AG20443 (cell line): Measurements from ENCODE around the gene PRPS1L1.

Experiments used
- DNase-seq: peaks from one replicate; pipeline ENCODE4 v3.0.0; 2012; ENCODE audit warnings: low spot score, mixed read lengths

The PRPS1L1 gene

DNA sequence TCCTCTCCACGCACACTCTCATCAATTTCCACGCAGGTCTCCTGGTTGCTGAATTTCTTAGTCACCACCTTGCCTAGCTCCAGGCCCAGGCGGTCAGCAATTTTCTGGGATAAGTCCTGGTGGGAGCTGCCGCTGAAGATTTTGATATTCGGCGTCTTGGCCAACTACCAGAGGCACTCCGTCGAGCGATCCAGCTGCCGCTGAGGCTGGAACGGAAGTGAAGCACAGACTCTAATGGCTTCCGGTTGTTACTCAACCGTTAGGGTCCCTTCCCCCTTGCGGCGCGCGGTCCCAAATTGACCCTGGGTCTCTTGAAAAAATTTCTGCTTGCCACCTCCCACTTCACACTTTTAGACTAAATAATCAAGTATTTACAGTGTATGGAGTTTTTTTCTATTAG is at the start of gene PRPS1L1:
PRPS1L1 (minus strand) TSS at position 219 of the 400 bp plus-strand sequence.
- no peak for DNase-seq

DNA sequence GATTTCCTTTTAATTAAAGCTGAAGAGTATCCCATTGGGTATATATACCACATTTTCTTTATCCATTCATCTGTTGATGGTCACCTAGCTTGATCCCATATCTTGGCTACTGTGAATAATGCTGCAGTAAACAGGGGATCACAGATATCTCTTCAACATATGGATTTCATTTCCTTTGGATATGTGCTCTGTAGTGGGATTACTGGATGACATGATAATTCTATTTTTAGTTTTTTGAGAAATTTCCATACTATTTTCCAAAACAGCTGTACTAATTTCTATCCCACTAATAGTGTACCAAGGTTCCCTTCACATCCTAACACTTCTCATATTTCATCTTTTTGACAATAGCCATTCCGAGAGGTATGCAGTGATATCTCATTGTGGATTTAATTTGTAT is 48.8 kb upstream of the PRPS1L1 start:
- no peak for DNase-seq

DNA sequence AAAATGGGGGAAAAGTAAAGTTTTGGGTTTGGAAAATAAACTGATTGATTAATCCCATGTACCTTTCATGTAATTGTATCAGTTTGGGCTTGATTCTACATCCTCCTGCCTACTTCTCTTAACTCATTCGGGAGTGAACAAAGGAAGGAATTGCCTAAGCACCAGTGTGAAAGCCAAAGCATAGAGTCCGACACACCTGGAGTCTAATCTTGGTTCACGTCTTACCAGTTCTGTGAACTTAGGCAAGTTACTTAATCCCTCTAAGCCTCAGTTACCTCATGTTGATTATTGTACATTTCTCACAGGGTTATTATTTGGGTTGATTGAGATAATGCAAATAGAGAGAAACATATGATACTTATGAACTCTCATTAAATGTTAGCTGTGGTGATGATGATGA is 41.1 kb upstream of the PRPS1L1 start:
- DNase-seq, result no peak

DNA sequence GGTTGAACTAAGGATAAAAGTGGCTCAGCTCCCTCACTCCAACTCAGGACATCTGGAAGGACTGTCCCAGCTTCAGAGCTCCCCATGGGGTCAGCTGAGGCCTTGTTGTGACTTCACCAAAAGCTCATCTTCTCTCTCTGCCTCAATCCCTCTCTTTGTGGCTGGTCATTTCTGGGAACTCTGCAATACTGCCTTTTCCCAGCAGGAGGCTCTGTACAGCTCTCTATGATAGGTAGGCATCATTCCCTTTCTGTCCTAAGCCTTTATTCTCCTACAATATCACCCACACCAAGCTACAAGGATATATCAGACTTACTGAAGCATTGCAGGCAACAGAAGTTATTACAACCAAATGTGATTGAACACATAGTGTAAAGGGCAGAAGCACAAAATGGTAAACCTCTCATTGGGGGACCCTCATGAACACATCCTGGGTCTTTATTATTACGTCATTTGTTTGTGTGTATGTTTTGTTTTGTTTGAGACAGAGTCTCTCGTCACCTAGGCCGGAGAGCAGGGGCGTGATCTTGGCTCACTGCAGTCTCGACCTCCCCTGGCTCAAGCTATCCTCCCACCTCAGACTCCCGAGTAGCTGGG is 36.7 kb upstream of the PRPS1L1 start:
- peak; percentile 20 for DNase-seq

DNA sequence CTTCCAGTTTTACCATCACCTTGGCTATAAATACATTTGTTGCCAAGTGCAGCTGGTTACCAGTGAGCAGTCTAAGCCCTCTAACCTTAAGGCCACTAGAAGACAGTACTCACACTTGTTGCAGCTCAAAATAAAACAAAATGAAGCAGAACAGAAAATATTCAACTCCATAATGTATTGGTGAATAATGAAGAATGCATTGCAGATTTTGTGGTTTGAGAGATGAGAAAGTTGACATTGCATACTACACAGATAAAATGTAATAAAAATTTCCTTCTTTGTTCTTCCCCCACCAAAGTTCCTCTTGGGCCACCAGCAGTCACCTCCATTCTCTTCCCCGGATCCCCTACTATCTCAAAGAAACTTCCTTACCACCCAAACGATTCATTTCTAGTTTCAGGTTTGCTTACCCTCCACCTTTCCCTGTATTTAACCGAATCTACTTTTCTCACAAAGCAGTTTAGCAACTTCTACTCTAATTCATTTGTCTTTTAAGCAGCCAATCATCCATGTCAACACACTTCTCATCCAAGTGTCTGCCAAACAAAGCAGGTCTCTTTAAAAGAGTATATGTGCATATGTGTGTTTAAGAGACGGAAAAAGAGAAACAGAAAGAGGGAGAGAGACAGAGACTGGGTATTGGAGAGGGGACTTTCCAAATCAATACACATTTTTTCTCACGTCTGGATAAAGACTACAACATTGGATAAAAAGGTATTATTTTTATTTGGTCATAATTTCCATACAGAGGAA is 35.7 kb upstream of the PRPS1L1 start:
- no peak for DNase-seq

DNA sequence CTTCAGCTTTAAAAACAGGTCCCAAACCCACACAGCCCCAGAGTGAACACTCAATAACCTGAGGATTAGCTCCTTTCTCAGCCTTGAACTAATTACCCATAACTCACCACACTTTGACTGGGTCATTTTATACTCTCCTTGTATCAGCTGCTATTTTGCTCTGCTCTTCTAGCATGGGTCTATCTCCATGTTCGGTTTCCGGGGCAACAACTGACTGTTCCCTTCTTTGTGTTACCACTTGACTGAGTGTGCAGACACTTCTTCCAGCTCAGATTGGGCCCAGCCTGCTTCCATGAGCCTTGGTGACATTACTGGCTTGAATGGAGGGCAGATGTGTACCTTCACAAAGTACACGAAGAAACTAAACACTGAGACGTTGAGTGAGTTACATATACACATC is 31.5 kb upstream of the PRPS1L1 start:
- DNase-seq, result no peak

DNA sequence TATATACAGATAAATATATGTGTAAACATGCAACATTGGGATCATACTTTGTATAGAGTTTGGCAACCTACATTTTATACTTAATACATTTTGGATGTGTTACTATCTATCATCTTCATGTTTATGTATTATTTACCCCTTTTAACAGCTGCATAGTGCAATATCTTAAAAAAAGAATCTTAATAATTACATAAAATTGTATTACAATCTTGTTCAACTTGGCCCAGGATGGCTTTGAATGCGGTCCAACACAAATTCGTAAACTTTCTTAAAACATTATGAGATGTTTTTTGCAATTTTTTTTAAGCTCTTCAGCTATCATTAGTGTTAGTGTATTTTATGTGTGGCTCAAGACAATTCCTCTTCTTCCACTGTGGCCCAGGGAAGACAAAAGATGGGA is 26.3 kb upstream of the PRPS1L1 start:
- DNase-seq, result no peak

DNA sequence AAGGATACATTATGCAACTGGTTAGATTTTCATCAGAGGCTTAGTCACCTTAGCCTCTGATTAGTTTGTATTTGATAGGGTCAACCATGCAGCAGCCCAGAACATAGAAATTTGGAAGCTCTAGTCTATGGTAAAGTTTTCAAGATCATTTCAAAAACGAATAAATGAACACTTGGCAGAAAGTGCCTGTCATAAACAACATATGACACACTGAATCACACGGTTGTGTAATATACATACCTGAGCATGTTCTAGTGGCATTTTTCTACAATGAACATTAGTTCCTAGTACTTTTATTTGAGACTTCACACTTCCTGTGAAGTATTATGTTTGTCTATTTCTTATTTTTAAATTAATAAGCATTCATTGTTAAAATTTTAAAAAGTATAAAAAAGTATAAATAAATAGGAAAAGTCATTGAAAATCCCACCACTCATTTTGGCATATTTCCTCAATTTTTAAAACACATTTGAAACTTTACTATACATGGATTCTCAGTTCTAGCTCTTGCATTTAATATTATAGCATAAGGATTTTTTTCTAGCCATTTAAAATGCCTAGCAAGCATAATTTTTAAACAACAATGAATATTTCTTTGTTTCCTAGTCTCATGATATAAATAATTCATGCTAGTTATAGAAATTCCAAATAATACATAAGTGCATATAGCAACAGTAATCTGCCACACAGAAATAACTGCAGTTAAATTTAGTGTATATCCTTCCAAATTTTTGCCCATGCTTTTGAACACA is 25.7 kb upstream of the PRPS1L1 start:
- no peak for DNase-seq

DNA sequence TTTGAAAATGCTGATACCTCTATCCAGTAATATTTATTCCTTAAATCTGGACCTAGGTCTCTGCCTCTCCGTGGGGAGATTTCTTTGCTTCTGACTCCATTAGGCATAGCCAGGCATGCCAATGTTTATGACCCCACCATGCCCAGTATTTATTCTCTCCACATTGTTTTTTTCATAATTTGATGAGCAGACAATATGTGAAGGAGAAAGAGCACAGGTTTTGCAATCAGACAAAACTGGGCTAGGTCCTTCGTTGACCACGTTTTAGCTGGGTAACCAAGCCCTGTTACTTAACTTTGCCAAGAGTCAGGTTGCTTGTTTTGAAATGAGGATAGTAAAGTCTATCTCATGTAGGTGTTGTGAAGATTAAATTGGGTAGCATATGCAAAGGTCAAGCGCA is 21.6 kb upstream of the PRPS1L1 start:
- DNase-seq, result no peak

DNA sequence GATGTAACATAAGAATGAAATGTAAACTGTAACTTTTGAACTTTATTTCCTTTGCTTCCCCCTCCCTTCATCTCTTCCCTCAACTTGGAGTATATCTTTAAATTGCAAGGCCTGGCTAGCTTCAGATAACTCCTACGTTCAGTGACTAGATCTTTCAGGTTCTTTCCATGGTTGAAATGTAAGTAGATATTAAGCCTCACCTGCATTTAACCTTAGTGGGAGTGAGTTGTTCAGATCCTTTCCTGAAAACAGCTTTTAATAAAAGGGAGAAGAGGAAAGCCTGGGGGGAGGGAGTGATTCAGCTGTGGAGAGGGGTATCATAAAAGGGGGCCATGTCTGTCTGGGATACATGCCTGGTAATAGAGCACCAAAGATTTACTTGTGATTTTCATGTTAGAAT is 19.0 kb upstream of the PRPS1L1 start:
- no peak for DNase-seq

DNA sequence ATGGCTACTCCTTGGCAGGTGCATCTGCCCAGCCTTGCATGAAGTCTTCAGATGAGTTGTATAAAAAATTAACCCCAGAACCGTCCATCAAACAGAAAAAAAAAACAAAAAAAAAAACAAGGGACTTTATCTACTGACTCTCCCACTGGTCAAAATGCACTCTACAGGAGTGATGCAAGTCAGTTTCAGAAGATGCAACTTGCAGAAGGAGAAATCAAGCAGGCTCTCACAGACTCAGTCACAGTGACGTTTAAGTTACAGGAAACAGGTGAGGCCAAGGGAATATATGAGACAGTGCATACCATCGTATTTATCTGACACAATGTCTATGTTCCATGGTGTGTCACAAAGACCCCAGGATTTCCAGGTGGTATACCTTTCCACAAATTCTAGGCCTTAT is 17.5 kb upstream of the PRPS1L1 start:
- DNase-seq, result no peak

DNA sequence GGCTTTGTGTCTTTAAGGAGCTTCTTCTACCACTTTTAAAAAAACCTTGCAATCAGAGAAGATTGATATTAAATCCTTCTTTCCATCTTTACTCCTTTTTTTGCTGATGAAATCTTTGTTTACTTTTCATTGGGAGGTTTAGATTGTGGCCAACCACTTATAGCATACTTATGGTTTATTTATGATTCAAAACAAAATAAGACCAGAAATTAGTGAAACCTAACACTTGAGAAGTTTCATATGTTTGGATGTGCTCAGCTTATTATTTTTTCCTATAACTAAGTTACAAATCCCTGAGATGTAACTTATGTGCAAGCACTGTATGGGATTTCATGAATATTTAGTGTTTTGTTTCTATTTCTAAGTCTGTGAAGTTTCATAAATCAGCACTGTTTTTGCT is 13.5 kb upstream of the PRPS1L1 start:
- no peak for DNase-seq

DNA sequence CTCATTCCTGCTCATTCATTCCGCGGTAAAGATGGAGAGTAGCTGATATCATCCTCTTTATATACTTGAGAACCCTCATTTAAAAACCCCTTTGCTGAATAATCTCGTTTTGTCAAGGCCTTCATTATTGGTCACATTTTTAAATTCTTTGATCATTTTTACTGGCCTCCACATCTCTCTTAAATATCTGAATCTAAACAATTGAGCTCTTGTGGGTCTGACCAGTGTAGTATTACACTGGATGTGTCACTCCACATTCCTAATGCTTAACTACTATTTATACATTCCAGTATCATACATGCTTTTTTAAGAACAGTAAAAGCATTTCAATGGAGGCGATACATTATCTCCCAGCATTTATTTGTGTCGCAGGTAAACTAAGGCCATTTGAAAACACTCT is 12.6 kb upstream of the PRPS1L1 start:
- no peak for DNase-seq

DNA sequence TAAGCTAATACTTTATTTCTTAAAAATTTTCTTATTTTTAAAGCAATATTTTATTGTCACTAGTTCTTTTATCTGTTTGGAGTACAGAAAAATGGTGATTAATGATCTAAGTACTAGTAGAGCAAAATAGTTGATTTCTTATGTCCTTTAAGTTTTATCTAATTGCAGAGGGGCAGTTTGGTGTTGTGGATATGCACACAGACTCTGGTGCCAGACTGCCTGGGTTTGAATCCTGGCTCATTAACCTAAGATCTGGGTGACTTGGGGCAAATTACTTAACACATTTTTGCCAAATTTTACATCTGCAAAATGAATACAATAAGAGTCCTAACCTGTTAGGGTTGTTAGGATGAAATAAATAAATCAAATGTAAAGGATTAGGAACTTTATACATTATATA is 10.7 kb upstream of the PRPS1L1 start:
- DNase-seq, result no peak

DNA sequence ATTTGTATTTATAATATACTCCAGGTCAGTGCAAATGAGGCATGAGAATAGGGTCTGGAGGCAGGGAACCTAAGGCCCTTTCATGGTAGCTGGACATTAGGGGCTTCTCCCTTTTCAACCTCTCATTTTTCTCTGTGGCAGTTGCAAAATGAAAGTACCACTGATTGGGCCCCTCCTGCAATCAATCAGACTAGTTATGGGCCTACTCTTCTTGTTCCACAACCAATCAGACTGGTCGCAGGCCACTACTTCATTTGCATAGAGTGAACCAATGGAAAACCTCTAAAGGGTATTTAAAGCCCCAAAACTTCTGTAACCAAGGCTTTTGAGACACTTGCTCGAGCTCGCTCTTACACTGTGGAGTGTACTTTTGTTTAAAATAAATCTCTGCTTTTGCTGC is 10.0 kb upstream of the PRPS1L1 start:
- DNase-seq, result no peak

DNA sequence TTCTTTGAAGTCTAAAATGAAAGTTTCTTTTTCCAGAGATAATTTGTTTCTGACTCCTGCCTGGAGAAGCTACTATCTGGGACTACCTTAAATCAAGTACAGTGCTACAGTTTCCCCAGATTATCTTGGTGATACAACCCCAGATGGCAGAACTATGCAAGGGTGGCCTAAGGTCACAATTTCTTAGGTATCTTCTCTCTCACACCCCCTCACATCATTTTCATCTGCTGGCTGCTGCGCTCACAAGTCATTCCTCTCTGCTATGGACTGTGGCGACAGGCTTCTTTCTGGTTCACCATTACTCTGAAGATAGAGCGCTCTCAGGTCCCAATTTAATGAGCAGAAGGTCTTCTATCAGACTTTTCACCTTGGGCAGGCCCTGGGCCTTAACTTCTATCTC is 9.1 kb upstream of the PRPS1L1 start:
- DNase-seq, result no peak

DNA sequence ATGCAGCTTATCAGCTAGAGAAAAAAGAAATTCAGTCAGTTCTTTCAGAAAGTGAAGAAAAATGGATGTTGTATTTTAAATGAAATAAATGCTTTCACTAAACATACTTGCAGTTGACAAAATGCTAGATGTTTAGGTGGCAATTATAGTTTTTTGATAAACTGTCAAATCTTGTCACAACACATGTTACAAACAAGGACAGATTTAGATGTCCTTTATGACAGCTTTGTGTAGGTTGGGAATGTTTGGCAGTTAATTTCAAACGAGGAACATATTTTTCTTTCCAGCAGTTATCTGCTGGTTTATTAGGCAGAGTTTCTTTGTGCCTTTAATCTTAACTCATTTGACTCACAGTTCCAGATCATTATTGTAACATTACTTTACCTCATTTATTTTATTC is 3.1 kb upstream of the PRPS1L1 start:
- no peak for DNase-seq

DNA sequence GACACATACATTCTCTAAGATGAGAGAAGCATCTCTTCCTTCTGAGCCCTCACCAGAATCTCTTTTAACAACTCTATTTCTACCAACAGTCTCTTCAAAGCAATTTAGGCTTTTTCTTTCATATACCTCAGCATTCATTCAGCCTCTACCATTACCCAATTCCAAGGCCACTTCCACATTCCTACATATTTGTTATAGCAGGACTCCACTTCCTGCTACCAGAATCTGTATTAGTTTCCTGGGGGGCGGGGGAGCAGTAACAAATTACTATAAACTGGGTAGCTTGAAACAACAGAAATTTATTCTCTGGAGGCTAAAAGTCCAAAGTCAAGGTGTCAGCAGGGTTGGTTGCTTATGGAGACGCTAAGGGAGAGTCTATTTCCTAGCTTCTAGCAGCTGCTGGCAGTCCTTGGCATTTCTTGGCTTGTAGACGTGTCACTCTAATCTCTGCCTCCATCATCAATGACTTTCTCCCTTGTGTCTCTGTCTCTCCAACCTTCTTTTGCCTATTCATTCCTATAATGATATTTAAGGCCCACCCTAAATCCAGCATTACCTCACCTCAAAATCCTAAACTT is 7.4 kb downstream of the PRPS1L1 start:
- DNase-seq, result no peak

DNA sequence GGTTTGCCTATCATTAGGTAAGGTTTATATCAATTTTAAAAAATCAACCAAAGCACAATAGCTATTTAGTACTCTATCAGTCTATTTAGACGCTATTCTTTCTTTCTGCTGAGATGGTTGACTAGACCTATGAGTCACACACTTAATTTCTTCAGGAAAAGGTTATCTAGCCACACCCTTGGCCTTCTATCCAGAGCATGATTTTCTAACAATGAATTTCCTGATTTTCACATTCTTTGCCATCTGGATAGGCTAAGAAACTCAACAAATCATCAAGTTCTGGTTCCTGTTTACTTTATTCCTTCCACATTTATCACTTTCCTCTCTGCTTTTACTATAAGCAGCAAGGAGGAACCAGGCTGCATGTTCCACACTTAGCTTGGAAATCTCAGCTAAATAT is 8.1 kb downstream of the PRPS1L1 start:
- DNase-seq, result peak; percentile 61

DNA sequence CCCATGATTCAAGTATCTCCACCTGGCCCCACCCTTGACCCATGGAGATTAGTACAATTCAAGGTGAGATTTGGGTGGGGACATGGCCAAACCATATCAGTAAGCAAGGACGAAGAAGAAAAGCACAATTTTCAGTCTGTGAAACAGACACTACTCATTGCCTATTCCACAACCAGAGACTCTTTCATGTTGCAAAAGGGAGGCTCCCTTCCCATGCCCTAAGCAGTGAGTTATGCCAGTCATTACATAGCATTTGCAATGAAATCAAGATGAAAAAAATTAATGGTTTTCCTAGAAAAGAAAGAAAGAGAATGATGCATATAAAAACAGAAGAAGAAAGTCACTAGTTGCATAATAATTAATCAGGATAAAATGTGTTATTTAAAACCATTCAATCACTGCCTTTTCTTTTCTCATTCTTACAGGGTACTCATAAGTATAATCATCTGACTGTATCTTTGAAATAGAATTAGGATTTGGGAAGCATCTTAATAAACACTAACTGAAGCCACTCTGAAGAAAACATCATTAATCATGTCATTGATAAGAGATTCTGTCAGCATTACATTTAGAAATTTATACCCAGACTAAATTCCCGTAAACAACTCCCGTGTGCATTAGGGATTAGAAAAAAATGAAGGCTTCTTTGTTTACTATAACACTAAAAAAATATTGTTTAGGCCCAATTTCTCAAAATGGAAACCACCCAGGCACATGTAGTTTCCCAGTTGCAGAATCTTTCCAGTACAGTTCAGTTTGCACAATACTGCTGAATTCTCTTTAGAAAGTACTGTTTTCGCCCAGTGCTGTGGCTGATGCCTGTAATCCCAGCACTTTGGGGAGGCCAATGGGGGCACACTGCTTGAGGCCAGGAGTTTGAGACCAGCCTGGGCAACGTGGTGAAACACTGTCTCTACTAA is 9.1 kb downstream of the PRPS1L1 start:
- DNase-seq, result no peak

DNA sequence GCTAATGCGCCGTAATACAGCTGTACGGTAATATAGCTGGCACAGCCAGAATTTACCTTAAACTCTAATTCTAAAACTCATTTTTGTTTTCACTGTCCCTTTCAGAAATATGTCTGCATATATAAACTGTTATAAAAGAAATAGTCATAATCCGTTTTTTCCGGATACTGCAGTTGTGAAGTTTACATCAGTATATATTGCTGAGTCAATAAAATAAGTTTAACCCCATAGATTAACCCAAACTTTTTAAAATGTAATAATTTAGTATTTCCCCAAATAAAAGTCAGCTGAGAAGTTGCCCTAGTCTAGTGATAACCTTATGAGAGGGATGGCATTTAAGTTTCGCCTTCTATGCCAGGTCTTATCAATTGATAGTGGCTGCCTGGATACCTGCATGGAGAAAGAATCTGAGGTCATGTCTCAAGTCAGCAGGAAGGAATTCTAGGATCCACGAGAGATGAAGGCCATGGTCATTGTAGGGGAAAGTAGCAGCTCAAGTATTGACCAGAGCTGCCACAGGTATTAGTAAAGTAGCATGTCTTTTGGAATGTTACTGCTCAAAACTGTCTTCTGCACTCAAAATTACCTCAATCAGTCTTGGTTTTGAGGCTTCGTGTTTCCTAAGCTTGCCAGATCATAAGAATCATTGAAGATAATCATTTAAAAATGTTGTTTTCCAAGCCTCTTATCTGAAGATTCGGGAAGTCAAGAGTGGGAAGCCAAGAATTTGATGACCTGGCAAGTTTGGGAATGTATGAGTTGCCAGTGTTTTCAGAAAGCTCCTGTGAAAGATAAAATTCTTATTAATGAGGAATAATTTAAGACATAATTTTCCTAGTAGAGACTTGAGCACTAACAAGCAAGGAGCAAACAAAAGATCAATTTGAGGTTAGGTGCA is 10.8 kb downstream of the PRPS1L1 start:
- DNase-seq, result no peak
